ENCODE data around the gene SBF2.

DNA sequence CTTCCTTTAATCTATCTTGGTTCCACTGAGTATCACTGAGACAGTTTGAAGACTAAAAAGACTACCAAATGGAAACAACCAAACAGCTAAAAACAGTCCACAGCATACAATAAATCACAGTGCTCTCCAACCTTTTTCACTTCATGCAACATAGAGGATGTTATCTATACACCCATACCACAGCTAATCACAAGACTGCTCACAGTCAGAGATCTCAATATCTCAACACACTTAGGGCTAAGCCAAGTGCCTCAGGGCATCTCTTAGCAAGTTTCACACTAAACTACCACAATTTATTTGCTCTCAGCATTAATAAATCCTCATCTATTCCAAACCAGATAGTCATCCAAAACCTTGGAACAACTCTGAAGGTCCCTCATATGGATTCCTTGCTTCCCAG is 129.4 kb downstream of the SBF2 start:
- TF ChIP-seq POLR2AphosphoS5 (IDR thresholded peaks at IDR 0.05; ENCODE audit: low read depth, low read length) (no peak), POLR2A (IDR thresholded peaks at IDR 0.05; ENCODE audit: low read depth, low read length) (no peak)

All from GM12892 (cell line).